Lung (tissue), 12 donors: Measurements from ENCODE around the gene ZMYND15. TPM values are rescaled to one million over a fixed set of nuclear protein-coding genes. Genes with fewer than 3 reads are reported as not detected.

Experiments
- ATAC-seq: fragments of 200-7000 bp; cut with Tn5 transposase; one replicate; pipeline ENCODE4 v1.9.1; 2020; ENCODE audit warnings: moderate number of reproducible peaks; ENCODE audit not compliant: insufficient read depth, low FRiP score
- DNase-seq, 3 donors: peaks; one replicate each; pipeline ENCODE4 v3.0.0-alpha.2; 2013 to 2017
- H3K27ac ChIP-seq, 2 donors: one replicate each; pipeline ENCODE4 v1.5.1; 2013; ENCODE audit warnings: mild to moderate bottlenecking in 2 of 2, moderate library complexity in 2 of 2, control low read depth in 1 of 2, inconsistent platforms in 1 of 2, low read depth in 1 of 2, low read length in 1 of 2
- H3K27me3 ChIP-seq, 3 donors: one replicate each; pipeline ENCODE4 v1.5.1; 2013; ENCODE audit warnings: low read length in 2 of 3; ENCODE audit not compliant: control insufficient read depth in 3 of 3, insufficient read depth in 3 of 3
- H3K36me3 ChIP-seq, 4 donors: one replicate each; pipeline ENCODE4 v1.5.1; 2013; ENCODE audit warnings: low read length in 4 of 4, mild to moderate bottlenecking in 1 of 4, moderate library complexity in 1 of 4; ENCODE audit not compliant: control insufficient read depth in 4 of 4, insufficient read depth in 4 of 4
- H3K4me1 ChIP-seq, 5 donors: one replicate each; pipeline ENCODE4 v1.5.1; 2013; ENCODE audit warnings: low read length in 5 of 5, mild to moderate bottlenecking in 2 of 5, moderate library complexity in 1 of 5; ENCODE audit not compliant: control insufficient read depth in 5 of 5, insufficient read depth in 5 of 5
- H3K4me3 ChIP-seq: one replicate; pipeline ENCODE4 v1.5.1; 2013; ENCODE audit warnings: mild to moderate bottlenecking, control low read depth, moderate library complexity
- H3K9ac ChIP-seq, 2 donors: one replicate each; pipeline ENCODE4 v1.5.1; 2013; ENCODE audit warnings: low read length in 2 of 2, control low read depth in 1 of 2; ENCODE audit not compliant: insufficient read depth in 1 of 2
- H3K9me3 ChIP-seq, 4 donors: one replicate each; pipeline ENCODE4 v1.5.1; 2013; ENCODE audit warnings: low read length in 3 of 4, mild to moderate bottlenecking in 1 of 4, moderate library complexity in 1 of 4; ENCODE audit not compliant: control insufficient read depth in 4 of 4, insufficient read depth in 3 of 4
- CTCF ChIP-seq: IDR thresholded peaks from 2 replicates; pipeline ENCODE4 v1.5.1; 2012; ENCODE audit warnings: mild to moderate bottlenecking; ENCODE audit errors: control extremely low read depth, extremely low read depth
- WGBS, 2 donors: extraction: QIAGEN DNeasy Blood & Tissue Kit; methylation state at CpG; one replicate each; pipeline ENCODE4 v1.1.7; 2013; 5-methylcytosine and 5-hydroxymethylcytosine counted together
- polyA plus RNA-seq, 2 donors: library from polyadenylated mRNA; stranded (reverse); fragments of 200-250 nt; gene quantifications; one replicate each; pipeline ENCODE4 v1.2.1, GENCODE V29; 2013
- total RNA-seq, 2 donors: library from RNA; depleted of rRNA in 1 of 2; stranded (reverse); fragments of >200 nt in 1 of 2; gene quantifications; one replicate each; pipeline ENCODE4 v1.2.1, GENCODE V29; 2014 to 2021
- donor health status: control.
- donor health status: control.
- donor health status: Bipolar disorder and iron deficiency.
- donor health status: healthy.
- donor health status: DM: yes; HTN: yes; CAD: no.

Gene ZMYND15
- total and polyA plus RNA-seq, 4 donors = 2.3 to 9.7 (median 7.8) TPM

- H3K9me3 ChIP-seq = no peaks in the 10 kb centered on the region
- H3K27me3 ChIP-seq = no peaks in the 10 kb centered on the region
- WGBS, 2 donors = 67 to 85% methylated on average over 15 of the region's 15 CpGs
- H3K4me3 ChIP-seq = no peak overlapping the region
- peaks cover 0 to 47% (median 7%) of the 10 kb centered on the region in 4 donors for H3K36me3 ChIP-seq
- peak overlapping the region in 1 of 2 donors; percentile 7 for H3K27ac ChIP-seq
- ATAC-seq (no peak), DNase-seq (peak in 1 of 3 donors; percentile 33)
- TF ChIP-seq CTCF = no peak
- H3K9ac ChIP-seq = no peak overlapping the region
- peaks cover 0 to 6% (median 0%) of the 10 kb centered on the region in 5 donors for H3K4me1 ChIP-seq
These were observed 19.9 kb upstream of the ZMYND15 start for GRCh38 chr17:4719684-4720221.

GRCh38 chr17:4720787-4721186 is 18.8 kb upstream of the ZMYND15 start:
- ATAC-seq = no peak
- Histone ChIP-seq H3K27ac (peak overlapping the region in 1 of 2 donors; percentile 62), H3K4me1 (peaks cover 0 to 6% (median 0%) of the 10 kb centered on the region in 5 donors), H3K27me3 (no peaks in the 10 kb centered on the region), H3K4me3 (no peak overlapping the region), H3K36me3 (peaks cover 0 to 38% (median 4%) of the 10 kb centered on the region in 4 donors), H3K9me3 (no peaks in the 10 kb centered on the region), H3K9ac (no peak overlapping the region)
- no peak for DNase-seq
- 86 to 88% methylated on average over 7 of the region's 7 CpGs for WGBS, 2 donors
- no peak for TF ChIP-seq CTCF

- ATAC-seq = peak; percentile 75
- Histone ChIP-seq H3K27me3 (no peaks in the 10 kb centered on the region), H3K9ac (no peak overlapping the region), H3K36me3 (peaks cover 0 to 32% (median 3%) of the 10 kb centered on the region in 4 donors), H3K4me3 (no peak overlapping the region), H3K9me3 (no peaks in the 10 kb centered on the region), H3K27ac (peak overlapping the region; percentile 47 to 83), H3K4me1 (peaks cover 0 to 6% (median 0%) of the 10 kb centered on the region in 5 donors)
- TF ChIP-seq CTCF = no peak
- WGBS, 2 donors = 64 to 77% methylated on average over 20 of the region's 20 CpGs
- peak in 1 of 3 donors; percentile 67 for DNase-seq
These were observed 18.2 kb upstream of the ZMYND15 start for GRCh38 chr17:4721203-4722135.
